Measurements from ENCODE around the gene DGKZ. TPM values are rescaled to one million over a fixed set of nuclear protein-coding genes. Genes with fewer than 3 reads are reported as not detected.
"Not testable (repeated sequence)": the region's sequence is repeated elsewhere in the genome, so short reads cannot be mapped to it uniquely, and the experiment has no call there.

DGKZ gene
- total and polyA plus RNA-seq, 2 experiments from 2014 or later: 45.1 to 170 TPM

DNA sequence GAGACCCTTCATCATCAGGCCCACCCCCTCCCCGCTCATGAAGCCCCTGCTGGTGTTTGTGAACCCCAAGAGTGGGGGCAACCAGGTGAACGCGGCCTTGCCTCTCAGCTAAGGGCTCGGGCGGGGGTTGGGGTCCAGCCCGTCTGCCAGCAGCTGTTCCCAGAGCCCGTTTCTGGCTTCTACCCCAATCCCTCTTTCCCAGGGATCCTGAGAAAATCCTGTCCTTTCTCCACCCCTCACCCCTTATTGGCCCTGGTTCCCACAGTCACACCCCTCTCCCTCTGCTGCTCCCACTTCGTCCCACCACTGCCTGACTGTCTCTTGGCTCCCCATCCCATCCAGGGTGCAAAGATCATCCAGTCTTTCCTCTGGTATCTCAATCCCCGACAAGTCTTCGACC, 24.8 kb downstream of the DGKZ start (continued):
- TF ChIP-seq, protein P1, sequence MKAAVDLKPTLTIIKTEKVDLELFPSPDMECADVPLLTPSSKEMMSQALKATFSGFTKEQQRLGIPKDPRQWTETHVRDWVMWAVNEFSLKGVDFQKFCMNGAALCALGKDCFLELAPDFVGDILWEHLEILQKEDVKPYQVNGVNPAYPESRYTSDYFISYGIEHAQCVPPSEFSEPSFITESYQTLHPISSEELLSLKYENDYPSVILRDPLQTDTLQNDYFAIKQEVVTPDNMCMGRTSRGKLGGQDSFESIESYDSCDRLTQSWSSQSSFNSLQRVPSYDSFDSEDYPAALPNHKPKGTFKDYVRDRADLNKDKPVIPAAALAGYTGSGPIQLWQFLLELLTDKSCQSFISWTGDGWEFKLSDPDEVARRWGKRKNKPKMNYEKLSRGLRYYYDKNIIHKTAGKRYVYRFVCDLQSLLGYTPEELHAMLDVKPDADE (IDR thresholded peaks at IDR 0.05): no peak
- TF ChIP-seq CREB1 (CRISPR knock-in tag; IDR thresholded peaks at IDR 0.05; ENCODE audit: low read depth): no peak
- no peak for TF ChIP-seq POLR2AphosphoS5 (IDR thresholded peaks at IDR 0.05; ENCODE audit: low read depth)
- no peak for TF ChIP-seq JUNB (IDR thresholded peaks at IDR 0.05; ENCODE audit: unreplicated experiment)
- TF ChIP-seq ZNF331 (CRISPR knock-in tag; IDR thresholded peaks at IDR 0.05; ENCODE audit: low read depth): no peak

DNA sequence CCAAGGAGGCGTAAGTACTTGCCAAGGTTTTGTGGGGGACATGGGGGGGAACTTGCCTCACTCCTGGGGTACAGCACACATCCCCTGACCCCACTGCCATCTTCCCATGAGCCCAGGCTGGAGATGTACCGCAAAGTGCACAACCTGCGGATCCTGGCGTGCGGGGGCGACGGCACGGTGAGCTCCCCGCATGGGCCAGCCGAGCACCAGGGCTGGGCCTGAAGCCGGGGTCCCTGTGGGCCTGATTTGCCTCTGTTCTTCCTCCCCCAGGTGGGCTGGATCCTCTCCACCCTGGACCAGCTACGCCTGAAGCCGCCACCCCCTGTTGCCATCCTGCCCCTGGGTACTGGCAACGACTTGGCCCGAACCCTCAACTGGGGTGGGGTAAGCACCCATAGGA, 25.2 kb downstream of the DGKZ start:
- not testable (repeated sequence) for H3K27me3 Mint-ChIP-seq (ENCODE audit: insufficient read depth, low read depth, poor library complexity); H3K4me2 ChIP-seq; H3K79me2 ChIP-seq (replicated peaks; ENCODE audit: insufficient read depth); H3K27me3 ChIP-seq (ENCODE audit: insufficient read depth); H3K9me2 ChIP-seq (ENCODE audit: insufficient read depth); H3K4me1 ChIP-seq (ENCODE audit: insufficient read depth); H3K36me3 ChIP-seq (ENCODE audit: insufficient read depth); ATAC-seq; H2AFZ ChIP-seq; H3K27ac ChIP-seq (ENCODE audit: low read depth); H3K9me3 Mint-ChIP-seq; H3K4me3 Mint-ChIP-seq; H3K27ac Mint-ChIP-seq; H3K4me3 ChIP-seq; DNase-seq (ENCODE audit: low spot score)
- H3K4me1 Mint-ChIP-seq: peaks cover 20% of the 10 kb centered on the region
- H3F3A ChIP-seq (replicated peaks; ENCODE audit: low read depth): peaks cover 18% of the 10 kb centered on the region; the same call in 1 of the 2 replicates
- peaks cover 54% of the 10 kb centered on the region for H3K36me3 Mint-ChIP-seq (ENCODE audit: low read depth)
- H4K20me1 ChIP-seq (replicated peaks; ENCODE audit: insufficient read depth): peaks cover 12% of the 10 kb centered on the region

DNA sequence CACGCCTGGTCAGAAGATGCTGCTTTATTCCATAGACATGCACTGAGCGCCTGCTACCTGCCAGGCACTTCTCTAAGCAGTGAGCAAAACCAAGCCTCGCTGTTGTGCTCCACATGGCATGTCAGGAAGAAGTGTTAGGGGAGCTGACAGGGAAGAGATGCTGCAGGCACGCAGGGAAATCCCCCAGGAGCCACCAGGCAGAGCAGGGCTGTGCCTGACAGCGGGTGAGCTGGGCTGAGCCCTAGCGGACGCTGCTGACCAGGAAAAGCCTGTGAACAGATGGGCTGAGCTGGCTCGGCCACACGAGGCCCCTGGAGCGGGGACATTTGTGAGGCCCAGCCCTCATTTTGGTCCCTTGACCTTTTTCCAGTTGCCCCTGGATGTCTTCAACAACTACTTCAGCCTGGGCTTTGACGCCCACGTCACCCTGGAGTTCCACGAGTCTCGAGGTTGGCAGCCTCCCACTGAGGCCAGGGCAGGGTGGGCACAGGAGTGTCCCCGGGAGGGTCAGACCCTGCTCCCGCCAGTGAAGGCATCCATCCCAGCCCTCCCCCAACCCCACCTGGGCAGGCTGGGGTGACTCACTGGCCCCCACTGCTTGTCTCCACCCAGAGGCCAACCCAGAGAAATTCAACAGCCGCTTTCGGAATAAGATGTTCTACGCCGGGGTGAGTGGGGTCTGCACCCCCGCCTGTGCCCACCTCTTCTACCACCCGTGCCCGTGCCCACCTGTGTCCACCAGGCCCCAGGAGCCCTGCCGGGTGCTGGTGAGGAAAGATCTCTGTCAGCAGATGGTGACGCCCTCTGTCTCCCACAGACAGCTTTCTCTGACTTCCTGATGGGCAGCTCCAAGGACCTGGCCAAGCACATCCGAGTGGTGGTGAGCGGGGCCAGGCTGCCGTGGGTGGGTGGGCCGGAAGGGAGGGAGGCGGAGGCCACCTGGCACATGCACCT, 26.8 kb downstream of the DGKZ start:
- peaks cover 20% of the 10 kb centered on the region for H3K4me1 Mint-ChIP-seq
- Histone ChIP-seq H3K36me3 (ENCODE audit: insufficient read depth) (no peaks in the 10 kb centered on the region; the same call in 1 of the 2 replicates), H3K4me2 (no peak overlapping the region), H3K4me1 (ENCODE audit: insufficient read depth) (peaks cover 9% of the 10 kb centered on the region), H3K27ac (ENCODE audit: low read depth) (no peak overlapping the region), H3K79me2 (replicated peaks; ENCODE audit: insufficient read depth) (no peaks in the 10 kb centered on the region), H2AFZ (no peak overlapping the region), H3K27me3 (ENCODE audit: insufficient read depth) (no peaks in the 10 kb centered on the region), H4K20me1 (replicated peaks; ENCODE audit: insufficient read depth) (peaks cover 4% of the 10 kb centered on the region; the same call in 1 of the 2 replicates), H3K4me3 (no peak overlapping the region), H3F3A (replicated peaks; ENCODE audit: low read depth) (peaks cover 21% of the 10 kb centered on the region), H3K9me2 (ENCODE audit: insufficient read depth) (no peaks in the 10 kb centered on the region)
- H3K27me3 Mint-ChIP-seq (ENCODE audit: insufficient read depth, low read depth, poor library complexity): peaks cover 6% of the 10 kb centered on the region
- no peak overlapping the region for H3K27ac Mint-ChIP-seq
- H3K36me3 Mint-ChIP-seq (ENCODE audit: low read depth): peaks cover 48% of the 10 kb centered on the region
- DNase-seq (ENCODE audit: low spot score) (no peak), ATAC-seq (no peak)
- H3K4me3 Mint-ChIP-seq: no peak overlapping the region
- H3K9me3 Mint-ChIP-seq: no peaks in the 10 kb centered on the region
- TF ChIP-seq, protein P1 (IDR thresholded peaks at IDR 0.05): no peak
- no peak for TF ChIP-seq NANOG (IDR thresholded peaks at IDR 0.05; ENCODE audit: borderline replicate concordance)
- TF ChIP-seq POLR2AphosphoS5 (IDR thresholded peaks at IDR 0.05; ENCODE audit: low read depth): no peak
- TF ChIP-seq ZNF331 (CRISPR knock-in tag; IDR thresholded peaks at IDR 0.05; ENCODE audit: low read depth): no peak
- TF ChIP-seq ZNF114 (CRISPR knock-in tag; IDR thresholded peaks at IDR 0.05): no peak
- TF ChIP-seq, protein P2, sequence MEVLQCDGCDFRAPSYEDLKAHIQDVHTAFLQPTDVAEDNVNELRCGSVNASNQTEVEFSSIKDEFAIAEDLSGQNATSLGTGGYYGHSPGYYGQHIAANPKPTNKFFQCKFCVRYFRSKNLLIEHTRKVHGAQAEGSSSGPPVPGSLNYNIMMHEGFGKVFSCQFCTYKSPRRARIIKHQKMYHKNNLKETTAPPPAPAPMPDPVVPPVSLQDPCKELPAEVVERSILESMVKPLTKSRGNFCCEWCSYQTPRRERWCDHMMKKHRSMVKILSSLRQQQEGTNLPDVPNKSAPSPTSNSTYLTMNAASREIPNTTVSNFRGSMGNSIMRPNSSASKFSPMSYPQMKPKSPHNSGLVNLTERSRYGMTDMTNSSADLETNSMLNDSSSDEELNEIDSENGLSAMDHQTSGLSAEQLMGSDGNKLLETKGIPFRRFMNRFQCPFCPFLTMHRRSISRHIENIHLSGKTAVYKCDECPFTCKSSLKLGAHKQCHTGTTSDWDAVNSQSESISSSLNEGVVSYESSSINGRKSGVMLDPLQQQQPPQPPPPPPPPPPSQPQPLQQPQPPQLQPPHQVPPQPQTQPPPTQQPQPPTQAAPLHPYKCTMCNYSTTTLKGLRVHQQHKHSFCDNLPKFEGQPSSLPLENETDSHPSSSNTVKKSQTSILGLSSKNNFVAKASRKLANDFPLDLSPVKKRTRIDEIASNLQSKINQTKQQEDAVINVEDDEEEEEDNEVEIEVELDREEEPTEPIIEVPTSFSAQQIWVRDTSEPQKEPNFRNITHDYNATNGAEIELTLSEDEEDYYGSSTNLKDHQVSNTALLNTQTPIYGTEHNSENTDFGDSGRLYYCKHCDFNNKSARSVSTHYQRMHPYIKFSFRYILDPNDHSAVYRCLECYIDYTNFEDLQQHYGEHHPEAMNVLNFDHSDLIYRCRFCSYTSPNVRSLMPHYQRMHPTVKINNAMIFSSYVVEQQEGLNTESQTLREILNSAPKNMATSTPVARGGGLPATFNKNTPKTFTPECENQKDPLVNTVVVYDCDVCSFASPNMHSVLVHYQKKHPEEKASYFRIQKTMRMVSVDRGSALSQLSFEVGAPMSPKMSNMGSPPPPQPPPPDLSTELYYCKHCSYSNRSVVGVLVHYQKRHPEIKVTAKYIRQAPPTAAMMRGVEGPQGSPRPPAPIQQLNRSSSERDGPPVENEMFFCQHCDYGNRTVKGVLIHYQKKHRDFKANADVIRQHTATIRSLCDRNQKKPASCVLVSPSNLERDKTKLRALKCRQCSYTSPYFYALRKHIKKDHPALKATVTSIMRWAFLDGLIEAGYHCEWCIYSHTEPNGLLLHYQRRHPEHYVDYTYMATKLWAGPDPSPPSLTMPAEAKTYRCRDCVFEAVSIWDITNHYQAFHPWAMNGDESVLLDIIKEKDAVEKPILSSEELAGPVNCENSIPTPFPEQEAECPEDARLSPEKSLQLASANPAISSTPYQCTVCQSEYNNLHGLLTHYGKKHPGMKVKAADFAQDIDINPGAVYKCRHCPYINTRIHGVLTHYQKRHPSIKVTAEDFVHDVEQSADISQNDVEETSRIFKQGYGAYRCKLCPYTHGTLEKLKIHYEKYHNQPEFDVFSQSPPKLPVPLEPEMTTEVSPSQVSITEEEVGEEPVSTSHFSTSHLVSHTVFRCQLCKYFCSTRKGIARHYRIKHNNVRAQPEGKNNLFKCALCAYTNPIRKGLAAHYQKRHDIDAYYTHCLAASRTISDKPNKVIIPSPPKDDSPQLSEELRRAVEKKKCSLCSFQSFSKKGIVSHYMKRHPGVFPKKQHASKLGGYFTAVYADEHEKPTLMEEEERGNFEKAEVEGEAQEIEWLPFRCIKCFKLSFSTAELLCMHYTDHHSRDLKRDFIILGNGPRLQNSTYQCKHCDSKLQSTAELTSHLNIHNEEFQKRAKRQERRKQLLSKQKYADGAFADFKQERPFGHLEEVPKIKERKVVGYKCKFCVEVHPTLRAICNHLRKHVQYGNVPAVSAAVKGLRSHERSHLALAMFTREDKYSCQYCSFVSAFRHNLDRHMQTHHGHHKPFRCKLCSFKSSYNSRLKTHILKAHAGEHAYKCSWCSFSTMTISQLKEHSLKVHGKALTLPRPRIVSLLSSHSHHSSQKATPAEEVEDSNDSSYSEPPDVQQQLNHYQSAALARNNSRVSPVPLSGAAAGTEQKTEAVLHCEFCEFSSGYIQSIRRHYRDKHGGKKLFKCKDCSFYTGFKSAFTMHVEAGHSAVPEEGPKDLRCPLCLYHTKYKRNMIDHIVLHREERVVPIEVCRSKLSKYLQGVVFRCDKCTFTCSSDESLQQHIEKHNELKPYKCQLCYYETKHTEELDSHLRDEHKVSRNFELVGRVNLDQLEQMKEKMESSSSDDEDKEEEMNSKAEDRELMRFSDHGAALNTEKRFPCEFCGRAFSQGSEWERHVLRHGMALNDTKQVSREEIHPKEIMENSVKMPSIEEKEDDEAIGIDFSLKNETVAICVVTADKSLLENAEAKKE (CRISPR knock-in tag; IDR thresholded peaks at IDR 0.05): no peak
- TF ChIP-seq STAT1 (IDR thresholded peaks at IDR 0.05; ENCODE audit: unreplicated experiment): no peak
- no peak for TF ChIP-seq CREB1 (CRISPR knock-in tag; IDR thresholded peaks at IDR 0.05; ENCODE audit: low read depth)
- TF ChIP-seq EZH2phosphoT487 (IDR thresholded peaks at IDR 0.05; ENCODE audit: unreplicated experiment): no peak
- no peak for TF ChIP-seq JUNB (IDR thresholded peaks at IDR 0.05; ENCODE audit: unreplicated experiment)

All from GM23338 (cell line).